ENCODE data around the gene SMARCAL1. TPM values are rescaled to one million over a fixed set of nuclear protein-coding genes. Genes with fewer than 3 reads are reported as not detected.

The SMARCAL1 gene
- total and polyA plus RNA-seq, 2 experiments from 2014 or later, result 10.3 to 17.2 TPM

GRCh38 chr2:216447293-216447692 lies 35.0 kb downstream of the SMARCAL1 start:
- Histone ChIP-seq H2AFZ (no peak overlapping the region), H3K79me2 (replicated peaks; ENCODE audit: insufficient read depth) (no peaks in the 10 kb centered on the region), H3K4me1 (ENCODE audit: insufficient read depth) (peaks cover 18% of the 10 kb centered on the region), H3K36me3 (ENCODE audit: insufficient read depth) (peaks cover 12% of the 10 kb centered on the region; the same call in 1 of the 2 replicates), H3K4me2 (no peak overlapping the region), H4K20me1 (replicated peaks; ENCODE audit: insufficient read depth) (no peaks in the 10 kb centered on the region), H3K9me2 (ENCODE audit: insufficient read depth) (no peaks in the 10 kb centered on the region), H3F3A (replicated peaks; ENCODE audit: low read depth) (no peaks in the 10 kb centered on the region), H3K27me3 (ENCODE audit: insufficient read depth) (no peaks in the 10 kb centered on the region), H3K27ac (ENCODE audit: low read depth) (no peak overlapping the region), H3K4me3 (no peak overlapping the region)
- no peak for TF ChIP-seq ZNF331 (CRISPR knock-in tag; IDR thresholded peaks at IDR 0.05; ENCODE audit: low read depth)
- no peak for TF ChIP-seq JUNB (IDR thresholded peaks at IDR 0.05; ENCODE audit: unreplicated experiment)
- TF ChIP-seq EZH2 (IDR thresholded peaks at IDR 0.05; ENCODE audit: low read depth, unreplicated experiment), result no peak
- no peak for TF ChIP-seq NANOG (IDR thresholded peaks at IDR 0.05; ENCODE audit: borderline replicate concordance)
- TF ChIP-seq CTCF (conservative IDR thresholded peaks at IDR 0.05; ENCODE audit: low read depth in 2 of 2), result no peak
- no peak for TF ChIP-seq ZNF114 (CRISPR knock-in tag; IDR thresholded peaks at IDR 0.05)
- TF ChIP-seq ETS1 (IDR thresholded peaks at IDR 0.05), result no peak
- TF ChIP-seq ZNF462 (CRISPR knock-in tag; IDR thresholded peaks at IDR 0.05), result no peak
- no peak for TF ChIP-seq POLR2AphosphoS5 (IDR thresholded peaks at IDR 0.05; ENCODE audit: low read depth)
- TF ChIP-seq CREB1 (CRISPR knock-in tag; IDR thresholded peaks at IDR 0.05; ENCODE audit: low read depth), result no peak
- no peak for TF ChIP-seq STAT1 (IDR thresholded peaks at IDR 0.05; ENCODE audit: unreplicated experiment)
- TF ChIP-seq REST (IDR thresholded peaks at IDR 0.05; ENCODE audit: unreplicated experiment), result no peak
- no peak for TF ChIP-seq EZH2phosphoT487 (IDR thresholded peaks at IDR 0.05; ENCODE audit: unreplicated experiment)
- H3K27me3 Mint-ChIP-seq (ENCODE audit: insufficient read depth, low read depth, poor library complexity), result peaks cover 3% of the 10 kb centered on the region
- H3K4me1 Mint-ChIP-seq, result peaks cover 16% of the 10 kb centered on the region
- H3K4me3 Mint-ChIP-seq, result no peak overlapping the region
- H3K27ac Mint-ChIP-seq, result no peak overlapping the region
- peaks cover 56% of the 10 kb centered on the region for H3K36me3 Mint-ChIP-seq (ENCODE audit: low read depth)
- no peak for ATAC-seq
- DNase-seq (ENCODE audit: low spot score), result no peak
- peaks cover 19% of the 10 kb centered on the region for H3K9me3 Mint-ChIP-seq

All from GM23338 (cell line).